Endometrial microvascular endothelial cells (primary cell): ENCODE results near the gene CHRNE. TPM values are rescaled to one million over a fixed set of nuclear protein-coding genes. Genes with fewer than 3 reads are reported as not detected.
"Not testable (repeated sequence)": the region's sequence is repeated elsewhere in the genome, so short reads cannot be mapped to it uniquely, and the experiment has no call there.

Experiments used
- in situ Hi-C: cut with HindIII; loops from 2 replicates; pipeline ENCODE4 v1.10.0; 2017; ENCODE audit warnings: low sequenced_read_pairs, low pct_unique_long_range_greater_than_20kb; ENCODE audit errors: inconsistent ontology term
- total RNA-seq: library from RNA; depleted of rRNA; stranded (reverse); fragments of >200 nt; gene quantifications from one replicate; pipeline ENCODE4 v1.2.3, GENCODE V29; 2015; ENCODE audit errors: inconsistent ontology term

Gene CHRNE
- total RNA-seq, 1 donor from 2014 or later = 0.37 TPM

- in situ Hi-C loops = no loop called here
Measured at GRCh38 chr17:4861052-4861451, 41.8 kb downstream of the CHRNE start.

- in situ Hi-C loops = no loop called here
Measured at GRCh38 chr17:4860651-4861050, 42.2 kb downstream of the CHRNE start.

- in situ Hi-C loops = no loop called here
Measured at GRCh38 chr17:4859816-4860625, 42.9 kb downstream of the CHRNE start.

GRCh38 chr17:4858882-4859260, 44.0 kb downstream of the CHRNE start:
- in situ Hi-C loops = no loop called here

- in situ Hi-C loops = no loop called here
Measured at GRCh38 chr17:4858068-4858881, 44.6 kb downstream of the CHRNE start.

- in situ Hi-C loops = not testable (repeated sequence)
Measured at GRCh38 chr17:4857347-4857746, 45.6 kb downstream of the CHRNE start.

GRCh38 chr17:4856937-4857314, 46.0 kb downstream of the CHRNE start:
- in situ Hi-C loops = no loop called here

GRCh38 chr17:4856271-4856936, 46.5 kb downstream of the CHRNE start:
- in situ Hi-C loops = no loop called here

- in situ Hi-C loops = no loop called here
Measured at GRCh38 chr17:4854111-4854681, 48.7 kb downstream of the CHRNE start.

- in situ Hi-C loops = no loop called here
Measured at GRCh38 chr17:4853208-4853671, 49.7 kb downstream of the CHRNE start.

- in situ Hi-C loops = no loop called here
Measured at GRCh38 chr17:4852567-4853207, 50.2 kb downstream of the CHRNE start.

- in situ Hi-C loops = no loop called here
Measured at GRCh38 chr17:4851084-4851483, 51.8 kb downstream of the CHRNE start.

- in situ Hi-C loops = no loop called here
Measured at GRCh38 chr17:4850246-4850645, 52.7 kb downstream of the CHRNE start.

- in situ Hi-C loops = no loop called here
Measured at GRCh38 chr17:4849011-4849536, 53.8 kb downstream of the CHRNE start.

Other genes starting within 250 kb of the CHRNE start
- gene PELP1, start 199.0 kb downstream of the CHRNE start, total RNA-seq = 54.4 TPM
- gene ARRB2, start 192.5 kb downstream of the CHRNE start, total RNA-seq = 8.5 TPM
- 36.2 TPM for gene MED11, start 171.7 kb downstream of the CHRNE start, total RNA-seq
- gene ZMYND15, start 163.3 kb downstream of the CHRNE start, total RNA-seq = not detected
- gene CXCL16, start 163.2 kb downstream of the CHRNE start, total RNA-seq = 1.1 TPM
- not detected for gene TM4SF5, start 131.2 kb downstream of the CHRNE start, total RNA-seq
- gene VMO1, start 116.7 kb downstream of the CHRNE start, total RNA-seq = not detected
- gene GLTPD2, start 114.1 kb downstream of the CHRNE start, total RNA-seq = not detected
- 378 TPM for gene PSMB6, start 106.9 kb downstream of the CHRNE start, total RNA-seq
- gene PLD2, start 95.9 kb downstream of the CHRNE start, total RNA-seq = 40.2 TPM
- gene MINK1, start 69.8 kb downstream of the CHRNE start, total RNA-seq = 36.4 TPM
- gene C17orf107, start 3.6 kb downstream of the CHRNE start, total RNA-seq = 0.46 TPM
- gene GP1BA, start 29.2 kb upstream of the CHRNE start, total RNA-seq = not detected
- gene SLC25A11, start 36.9 kb upstream of the CHRNE start, total RNA-seq = 65.9 TPM
- 48.5 TPM for gene RNF167, start 37.2 kb upstream of the CHRNE start, total RNA-seq
- 1,657 TPM for gene PFN1, start 45.4 kb upstream of the CHRNE start, total RNA-seq
- not detected for gene ENO3, start 48.0 kb upstream of the CHRNE start, total RNA-seq
- gene SPAG7, start 64.7 kb upstream of the CHRNE start, total RNA-seq = 52.5 TPM
- 17.6 TPM for gene CAMTA2, start 84.6 kb upstream of the CHRNE start, total RNA-seq
- gene INCA1, start 94.4 kb upstream of the CHRNE start, total RNA-seq = 0.09 TPM
- gene KIF1C, start 94.9 kb upstream of the CHRNE start, total RNA-seq = 110 TPM
- not detected for gene SLC52A1, start 132.3 kb upstream of the CHRNE start, total RNA-seq
- gene ZFP3, start 175.4 kb upstream of the CHRNE start, total RNA-seq = 1.9 TPM
- 4.9 TPM for gene ZNF232, start 208.8 kb upstream of the CHRNE start, total RNA-seq
- gene USP6, start 212.9 kb upstream of the CHRNE start, total RNA-seq = not detected